Epithelial cell of alveolus of lung (primary cell): ENCODE results near the gene NECTIN2. TPM values are rescaled to one million over a fixed set of nuclear protein-coding genes. Genes with fewer than 3 reads are reported as not detected.

Experiments used
- total RNA-seq: library from RNA; depleted of rRNA; stranded (reverse); fragments of >200 nt; gene quantifications from 2 replicates; pipeline ENCODE4 v1.2.1, GENCODE V29; 2015

The NECTIN2 gene
- 164 and 177 TPM in 2 replicates for total RNA-seq

DNA sequence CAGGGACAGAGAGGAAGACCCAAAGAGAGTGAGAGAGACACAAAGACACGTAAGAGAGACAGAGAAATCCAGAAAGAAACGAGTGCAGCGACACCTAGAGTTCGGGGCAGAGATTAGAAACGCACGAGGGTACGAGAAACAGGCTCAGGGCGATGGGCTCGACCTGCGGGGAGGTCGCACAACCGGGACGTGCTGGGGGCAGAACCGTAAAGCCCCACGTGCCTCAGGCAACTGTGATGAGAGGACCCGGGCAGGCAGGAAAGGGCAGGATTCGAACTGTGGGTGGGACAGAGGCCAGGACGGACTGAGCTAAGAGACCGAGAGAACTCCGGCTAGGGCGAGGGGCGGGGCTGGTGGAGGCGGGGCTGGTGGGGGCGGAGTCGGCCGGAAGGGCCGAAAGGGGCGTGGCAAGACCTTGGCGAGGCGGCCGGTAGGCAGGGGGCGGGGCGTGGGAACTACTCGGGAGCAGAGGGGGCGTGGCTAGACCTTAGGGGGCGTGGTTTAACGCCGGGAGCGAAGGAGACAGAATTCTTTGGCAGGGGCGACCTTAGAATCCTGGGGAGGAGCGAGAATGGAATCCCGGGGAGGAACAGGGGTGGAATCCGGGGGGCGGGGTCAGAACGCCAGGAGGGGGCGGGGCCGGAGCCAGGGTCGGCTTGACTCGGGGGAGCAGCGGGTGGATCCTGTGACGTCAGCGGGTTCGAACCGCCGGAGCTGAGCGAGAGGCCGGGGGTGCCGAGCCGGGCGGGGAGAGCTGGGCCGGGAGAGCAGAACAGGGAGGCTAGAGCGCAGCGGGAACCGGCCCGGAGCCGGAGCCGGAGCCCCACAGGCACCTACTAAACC lies at the start of gene NECTIN2:
TSS of gene NECTIN2 (plus strand) at position 686 of the 843 bp plus-strand sequence. CDS start 229 bp downstream, outside the sequence.

DNA sequence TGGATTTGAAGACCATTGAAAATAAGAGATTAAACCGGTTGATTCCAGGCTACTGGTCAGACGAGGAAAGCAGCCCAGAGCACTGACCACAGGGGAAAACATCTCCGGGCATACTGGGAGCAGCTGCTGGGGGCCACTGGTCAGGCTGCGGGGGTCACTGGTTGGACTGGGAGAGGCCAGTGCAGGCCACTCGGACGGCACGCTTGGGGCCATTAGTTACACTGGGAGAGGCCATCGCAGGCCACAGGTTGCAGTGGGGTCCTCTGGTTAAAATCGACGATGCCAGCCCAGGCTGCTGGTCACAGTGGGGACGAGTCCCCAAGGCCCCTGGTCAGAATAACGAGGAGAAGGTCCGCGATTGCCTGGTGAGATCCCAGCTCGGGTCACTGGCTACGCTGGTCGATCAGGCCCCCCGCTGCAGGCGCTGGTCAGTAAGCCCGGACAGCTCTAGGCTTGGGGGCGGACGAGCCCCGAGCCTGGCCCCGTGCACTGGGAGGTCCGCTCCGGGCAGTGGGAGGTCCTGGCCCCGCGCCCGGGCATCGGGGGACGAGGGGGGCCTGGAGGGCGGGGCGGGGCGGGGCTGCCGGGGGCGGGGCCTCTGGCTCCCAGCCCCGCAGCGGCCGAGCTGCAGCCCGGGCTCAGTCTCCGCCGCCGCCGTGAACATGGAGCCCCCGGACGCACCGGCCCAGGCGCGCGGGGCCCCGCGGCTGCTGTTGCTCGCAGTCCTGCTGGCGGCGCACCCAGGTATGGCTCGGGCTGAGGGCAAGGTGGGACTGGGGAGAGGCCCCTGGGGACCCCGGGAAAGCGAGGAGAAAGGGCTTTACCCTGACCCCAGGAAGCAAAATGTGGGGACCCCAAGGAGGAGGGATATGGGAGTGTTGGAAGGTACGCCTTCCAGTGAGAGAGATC lies 37.4 kb upstream of the NECTIN2 start, which contains the start of gene BCAM:
TSS of gene BCAM (plus strand) at position 641 of the 909 bp plus-strand sequence. CDS start at position 663, 22 bp downstream.

GRCh38 chr19:44891016-44891882 lies 45.2 kb downstream of the NECTIN2 start, which contains the start of gene TOMM40:
TOMM40 (plus strand) TSS chr19:44891254; CDS start chr19:44891416, 162 bp downstream.

DNA sequence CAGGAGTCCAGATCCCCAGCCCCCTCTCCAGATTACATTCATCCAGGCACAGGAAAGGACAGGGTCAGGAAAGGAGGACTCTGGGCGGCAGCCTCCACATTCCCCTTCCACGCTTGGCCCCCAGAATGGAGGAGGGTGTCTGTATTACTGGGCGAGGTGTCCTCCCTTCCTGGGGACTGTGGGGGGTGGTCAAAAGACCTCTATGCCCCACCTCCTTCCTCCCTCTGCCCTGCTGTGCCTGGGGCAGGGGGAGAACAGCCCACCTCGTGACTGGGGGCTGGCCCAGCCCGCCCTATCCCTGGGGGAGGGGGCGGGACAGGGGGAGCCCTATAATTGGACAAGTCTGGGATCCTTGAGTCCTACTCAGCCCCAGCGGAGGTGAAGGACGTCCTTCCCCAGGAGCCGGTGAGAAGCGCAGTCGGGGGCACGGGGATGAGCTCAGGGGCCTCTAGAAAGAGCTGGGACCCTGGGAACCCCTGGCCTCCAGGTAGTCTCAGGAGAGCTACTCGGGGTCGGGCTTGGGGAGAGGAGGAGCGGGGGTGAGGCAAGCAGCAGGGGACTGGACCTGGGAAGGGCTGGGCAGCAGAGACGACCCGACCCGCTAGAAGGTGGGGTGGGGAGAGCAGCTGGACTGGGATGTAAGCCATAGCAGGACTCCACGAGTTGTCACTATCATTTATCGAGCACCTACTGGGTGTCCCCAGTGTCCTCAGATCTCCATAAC lies 59.5 kb downstream of the NECTIN2 start, which contains the start of gene APOE:
TSS of gene APOE (plus strand) at position 360 of the 724 bp plus-strand sequence. CDS start 829 bp downstream, outside the sequence.

GRCh38 chr19:44914433-44915206 lies 68.5 kb downstream of the NECTIN2 start, which contains the start of gene APOC1:
APOC1 (plus strand) TSS chr19:44914608; CDS start chr19:44914892, 284 bp downstream.

Other genes starting within 250 kb of the NECTIN2 start
- not detected in 2 replicates for gene IGSF23, start 232.7 kb upstream of the NECTIN2 start, total RNA-seq
- gene PVR, start 202.4 kb upstream of the NECTIN2 start, total RNA-seq: 30.6 and 96.3 TPM in 2 replicates
- gene CEACAM19, start 174.8 kb upstream of the NECTIN2 start, total RNA-seq: 0.24 and 1.0 TPM in 2 replicates
- gene CEACAM16, start 147.1 kb upstream of the NECTIN2 start, total RNA-seq: not detected in 2 replicates
- 33.4 and 58.0 TPM in 2 replicates for gene BCL3, start 97.6 kb upstream of the NECTIN2 start, total RNA-seq
- 3.0 TPM in 1 of 2 replicates, not detected in the other for gene CBLC, start 68.4 kb upstream of the NECTIN2 start, total RNA-seq
- gene BCAM, start 37.2 kb upstream of the NECTIN2 start, total RNA-seq: 31.2 and 70.5 TPM in 2 replicates
- 43.9 and 67.0 TPM in 2 replicates for gene TOMM40, start 45.0 kb downstream of the NECTIN2 start, total RNA-seq
- 12.5 and 510 TPM in 2 replicates for gene APOE, start 59.5 kb downstream of the NECTIN2 start, total RNA-seq
- gene APOC1, start 68.3 kb downstream of the NECTIN2 start, total RNA-seq: 10.3 and 57.2 TPM in 2 replicates
- gene APOC4, start 95.9 kb downstream of the NECTIN2 start, total RNA-seq: not detected in 2 replicates
- not detected in 2 replicates for gene APOC2, start 99.8 kb downstream of the NECTIN2 start, total RNA-seq
- gene CLPTM1, start 109.1 kb downstream of the NECTIN2 start, total RNA-seq: 48.2 and 88.1 TPM in 2 replicates
- 4.2 and 34.4 TPM in 2 replicates for gene RELB, start 155.2 kb downstream of the NECTIN2 start, total RNA-seq
- gene CLASRP, start 192.7 kb downstream of the NECTIN2 start, total RNA-seq: 11.9 and 74.0 TPM in 2 replicates
- 0.26 and 1.5 TPM in 2 replicates for gene ZNF296, start 230.2 kb downstream of the NECTIN2 start, total RNA-seq
- gene GEMIN7, start 233.0 kb downstream of the NECTIN2 start, total RNA-seq: 34.7 and 48.5 TPM in 2 replicates
- gene PPP1R37, start 246.9 kb downstream of the NECTIN2 start, total RNA-seq: 16.2 and 32.3 TPM in 2 replicates